ENCODE results near the gene ABCG1.

Gene ABCG1

GRCh38 chr21:42264245-42265195 is 45.6 kb downstream of the ABCG1 start:
- no peak overlapping the region for H3K27ac ChIP-seq
- DNase-seq (ENCODE audit: low read depth, low spot score), result no peak

- no peak for DNase-seq (ENCODE audit: low read depth, low spot score)
- H3K27ac ChIP-seq, result no peak overlapping the region
Measured at GRCh38 chr21:42265231-42265812, 46.4 kb downstream of the ABCG1 start.

GRCh38 chr21:42266971-42267556 is 48.1 kb downstream of the ABCG1 start:
- no peak for DNase-seq (ENCODE audit: low read depth, low spot score)
- H3K27ac ChIP-seq, result no peak overlapping the region

GRCh38 chr21:42269386-42269785 is 50.4 kb downstream of the ABCG1 start:
- no peak for DNase-seq (ENCODE audit: low read depth, low spot score)
- H3K27ac ChIP-seq, result no peak overlapping the region

GRCh38 chr21:42271065-42271464 is 52.1 kb downstream of the ABCG1 start:
- no peak overlapping the region for H3K27ac ChIP-seq
- no peak for DNase-seq (ENCODE audit: low read depth, low spot score)

GRCh38 chr21:42272109-42272962 is 53.4 kb downstream of the ABCG1 start:
- H3K27ac ChIP-seq, result no peak overlapping the region
- DNase-seq (ENCODE audit: low read depth, low spot score), result no peak

GRCh38 chr21:42272984-42273600 is 54.2 kb downstream of the ABCG1 start:
- no peak overlapping the region for H3K27ac ChIP-seq
- DNase-seq (ENCODE audit: low read depth, low spot score), result no peak

- no peak for DNase-seq (ENCODE audit: low read depth, low spot score)
- H3K27ac ChIP-seq, result no peak overlapping the region
Measured at GRCh38 chr21:42276076-42276475, 57.1 kb downstream of the ABCG1 start.

GRCh38 chr21:42276526-42277154 is 57.7 kb downstream of the ABCG1 start:
- no peak for DNase-seq (ENCODE audit: low read depth, low spot score)
- H3K27ac ChIP-seq, result no peak overlapping the region

GRCh38 chr21:42277593-42277992 is 58.7 kb downstream of the ABCG1 start:
- DNase-seq (ENCODE audit: low read depth, low spot score), result no peak
- no peak overlapping the region for H3K27ac ChIP-seq

GRCh38 chr21:42278451-42279149 is 59.7 kb downstream of the ABCG1 start:
- DNase-seq (ENCODE audit: low read depth, low spot score), result no peak
- no peak overlapping the region for H3K27ac ChIP-seq

- no peak for DNase-seq (ENCODE audit: low read depth, low spot score)
- no peak overlapping the region for H3K27ac ChIP-seq
Measured at GRCh38 chr21:42279341-42279871, 60.5 kb downstream of the ABCG1 start.

- no peak for DNase-seq (ENCODE audit: low read depth, low spot score)
- H3K27ac ChIP-seq, result no peak overlapping the region
Measured at GRCh38 chr21:42279888-42280287, 60.9 kb downstream of the ABCG1 start.

GRCh38 chr21:42280356-42281180 is 61.6 kb downstream of the ABCG1 start:
- no peak for DNase-seq (ENCODE audit: low read depth, low spot score)
- no peak overlapping the region for H3K27ac ChIP-seq

- DNase-seq (ENCODE audit: low read depth, low spot score), result no peak
- no peak overlapping the region for H3K27ac ChIP-seq
Measured at GRCh38 chr21:42281181-42281680, 62.3 kb downstream of the ABCG1 start.

GRCh38 chr21:42282021-42282420 is 63.1 kb downstream of the ABCG1 start:
- no peak overlapping the region for H3K27ac ChIP-seq

GRCh38 chr21:42282715-42283114 is 63.8 kb downstream of the ABCG1 start:
- no peak overlapping the region for H3K27ac ChIP-seq
- no peak for DNase-seq (ENCODE audit: low read depth, low spot score)

More at GRCh38 chr21:42282021-42282420, 63.1 kb downstream of the ABCG1 start:
- no peak for DNase-seq (ENCODE audit: low read depth, low spot score)
